ENCODE data around the gene AGMO.

Gene AGMO

GRCh38 chr7:15352421-15353206, 209.2 kb downstream of the AGMO start:
- Histone ChIP-seq H3K36me3 (ENCODE audit: low read length) (no peaks in the 10 kb centered on the region), H2AFZ (ENCODE audit: low read depth, low read length, severe bottlenecking) (no peak overlapping the region), H3K9me2 (replicated peaks; ENCODE audit: insufficient read depth, low read length) (no peaks in the 10 kb centered on the region), H3K9ac (ENCODE audit: low read length) (no peak overlapping the region), H3K4me2 (ENCODE audit: low read depth, low read length, poor library complexity, severe bottlenecking) (no peak overlapping the region), H3K79me2 (ENCODE audit: insufficient read depth, low read length) (no peaks in the 10 kb centered on the region), H3K27ac (ENCODE audit: low read depth, low read length) (no peak overlapping the region), H4K20me1 (ENCODE audit: low read depth, low read length) (no peaks in the 10 kb centered on the region), H3K4me3 (ENCODE audit: insufficient read depth, low read length, poor library complexity, severe bottlenecking) (no peak overlapping the region), H3K27me3 (ENCODE audit: low read length) (no peaks in the 10 kb centered on the region), H3F3A (ENCODE audit: insufficient read depth) (no peaks in the 10 kb centered on the region), H3K9me3 (ENCODE audit: insufficient read depth, low read length) (no peaks in the 10 kb centered on the region)
- TF ChIP-seq CTCF (IDR thresholded peaks at IDR 0.05; ENCODE audit: insufficient read depth, low read length, poor library complexity, severe bottlenecking): no peak
- TF ChIP-seq EZH2phosphoT487 (conservative IDR thresholded peaks at IDR 0.05; ENCODE audit: low read length): no peak

- Histone ChIP-seq H3K79me2 (ENCODE audit: insufficient read depth, low read length) (no peaks in the 10 kb centered on the region), H3K4me2 (ENCODE audit: low read depth, low read length, poor library complexity, severe bottlenecking) (no peak overlapping the region), H2AFZ (ENCODE audit: low read depth, low read length, severe bottlenecking) (no peak overlapping the region), H3K9me2 (replicated peaks; ENCODE audit: insufficient read depth, low read length) (no peaks in the 10 kb centered on the region), H3K27ac (ENCODE audit: low read depth, low read length) (no peak overlapping the region), H3K27me3 (ENCODE audit: low read length) (no peaks in the 10 kb centered on the region), H3K9me3 (ENCODE audit: insufficient read depth, low read length) (peaks cover 4% of the 10 kb centered on the region), H4K20me1 (ENCODE audit: low read depth, low read length) (no peaks in the 10 kb centered on the region), H3K4me3 (ENCODE audit: insufficient read depth, low read length, poor library complexity, severe bottlenecking) (no peak overlapping the region), H3K9ac (ENCODE audit: low read length) (no peak overlapping the region), H3F3A (ENCODE audit: insufficient read depth) (no peaks in the 10 kb centered on the region), H3K36me3 (ENCODE audit: low read length) (no peaks in the 10 kb centered on the region)
- TF ChIP-seq EZH2phosphoT487 (conservative IDR thresholded peaks at IDR 0.05; ENCODE audit: low read length) (no peak), CTCF (IDR thresholded peaks at IDR 0.05; ENCODE audit: insufficient read depth, low read length, poor library complexity, severe bottlenecking) (no peak)
Observed at GRCh38 chr7:15345216-15345615, 216.6 kb downstream of the AGMO start.

- Histone ChIP-seq H3K9me2 (replicated peaks; ENCODE audit: insufficient read depth, low read length) (no peaks in the 10 kb centered on the region), H2AFZ (ENCODE audit: low read depth, low read length, severe bottlenecking) (no peak overlapping the region), H3K27me3 (ENCODE audit: low read length) (no peaks in the 10 kb centered on the region), H3K9ac (ENCODE audit: low read length) (no peak overlapping the region), H3F3A (ENCODE audit: insufficient read depth) (no peaks in the 10 kb centered on the region), H3K4me3 (ENCODE audit: insufficient read depth, low read length, poor library complexity, severe bottlenecking) (no peak overlapping the region), H3K4me2 (ENCODE audit: low read depth, low read length, poor library complexity, severe bottlenecking) (no peak overlapping the region), H3K27ac (ENCODE audit: low read depth, low read length) (no peak overlapping the region), H3K79me2 (ENCODE audit: insufficient read depth, low read length) (no peaks in the 10 kb centered on the region), H3K9me3 (ENCODE audit: insufficient read depth, low read length) (peaks cover 16% of the 10 kb centered on the region), H3K36me3 (ENCODE audit: low read length) (no peaks in the 10 kb centered on the region), H4K20me1 (ENCODE audit: low read depth, low read length) (no peaks in the 10 kb centered on the region)
- TF ChIP-seq CTCF (IDR thresholded peaks at IDR 0.05; ENCODE audit: insufficient read depth, low read length, poor library complexity, severe bottlenecking) (no peak), EZH2phosphoT487 (conservative IDR thresholded peaks at IDR 0.05; ENCODE audit: low read length) (no peak)
Observed at GRCh38 chr7:15341817-15342216, 220.0 kb downstream of the AGMO start.

All from SU-DHL-6 (cell line).